Measurements from ENCODE around the gene MRPS26. TPM values are rescaled to one million over a fixed set of nuclear protein-coding genes. Genes with fewer than 3 reads are reported as not detected.

Gene MRPS26
- total RNA-seq, 1 experiment from 2014 or later: 95.0 TPM

DNA sequence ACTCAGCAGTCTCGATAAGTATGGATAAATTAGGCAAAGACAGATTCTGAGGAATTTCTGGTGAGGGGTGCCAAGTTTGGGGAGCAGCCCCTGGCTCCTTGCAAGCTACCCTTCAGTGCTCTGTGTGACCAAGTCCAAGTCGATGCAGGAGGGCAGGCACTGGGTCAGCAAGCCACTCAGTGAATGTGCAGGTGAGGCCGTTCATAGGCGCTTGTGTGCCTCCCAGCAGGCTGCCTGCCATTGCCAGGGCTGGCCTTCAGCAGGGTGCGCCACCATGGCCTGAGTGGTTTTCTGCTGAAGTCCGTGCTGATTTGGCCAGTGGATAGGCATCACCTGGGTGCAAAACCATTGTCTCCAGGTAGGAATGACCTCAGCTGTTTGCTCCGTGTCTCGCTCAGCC lies 5.8 kb upstream of the MRPS26 start:
- POLR2A ChIA-PET: no interaction called here
- H3K36me3 Mint-ChIP-seq (ENCODE audit: insufficient read depth, unreplicated experiment): peaks cover 28% of the 10 kb centered on the region
- H3K4me3 Mint-ChIP-seq (ENCODE audit: unreplicated experiment): no peak overlapping the region
- TF ChIP-seq, protein P1, sequence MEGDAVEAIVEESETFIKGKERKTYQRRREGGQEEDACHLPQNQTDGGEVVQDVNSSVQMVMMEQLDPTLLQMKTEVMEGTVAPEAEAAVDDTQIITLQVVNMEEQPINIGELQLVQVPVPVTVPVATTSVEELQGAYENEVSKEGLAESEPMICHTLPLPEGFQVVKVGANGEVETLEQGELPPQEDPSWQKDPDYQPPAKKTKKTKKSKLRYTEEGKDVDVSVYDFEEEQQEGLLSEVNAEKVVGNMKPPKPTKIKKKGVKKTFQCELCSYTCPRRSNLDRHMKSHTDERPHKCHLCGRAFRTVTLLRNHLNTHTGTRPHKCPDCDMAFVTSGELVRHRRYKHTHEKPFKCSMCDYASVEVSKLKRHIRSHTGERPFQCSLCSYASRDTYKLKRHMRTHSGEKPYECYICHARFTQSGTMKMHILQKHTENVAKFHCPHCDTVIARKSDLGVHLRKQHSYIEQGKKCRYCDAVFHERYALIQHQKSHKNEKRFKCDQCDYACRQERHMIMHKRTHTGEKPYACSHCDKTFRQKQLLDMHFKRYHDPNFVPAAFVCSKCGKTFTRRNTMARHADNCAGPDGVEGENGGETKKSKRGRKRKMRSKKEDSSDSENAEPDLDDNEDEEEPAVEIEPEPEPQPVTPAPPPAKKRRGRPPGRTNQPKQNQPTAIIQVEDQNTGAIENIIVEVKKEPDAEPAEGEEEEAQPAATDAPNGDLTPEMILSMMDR (IDR thresholded peaks at IDR 0.05; ENCODE audit: insufficient read depth in 1 of 2, low read depth in 1 of 2, low read length in 1 of 2, severe bottlenecking in 1 of 2, unreplicated experiment in 1 of 2): no peak
- no peak overlapping the region for H3K27ac Mint-ChIP-seq (ENCODE audit: unreplicated experiment)
- H3K4me1 Mint-ChIP-seq (ENCODE audit: low read depth, unreplicated experiment): peaks cover 9% of the 10 kb centered on the region
- Histone ChIP-seq H3K27me3 (replicated peaks; ENCODE audit: control insufficient read depth, insufficient read depth, low read length) (no peaks in the 10 kb centered on the region), H3K4me3 (ENCODE audit: low read depth, low read length) (no peak overlapping the region), H3K36me3 (ENCODE audit: control insufficient read depth, insufficient read depth, low read length) (peaks cover 4% of the 10 kb centered on the region), H3K9me3 (no peaks in the 10 kb centered on the region), H3K4me1 (peaks cover 4% of the 10 kb centered on the region; the same call in 1 of the 2 replicates)
- CTCF ChIA-PET: no interaction called here
- H3K9me3 Mint-ChIP-seq (ENCODE audit: unreplicated experiment): no peaks in the 10 kb centered on the region
- BruUV-seq (replicated peaks): no TSS peak
- intact Hi-C loops (cut with micrococcal nuclease; ENCODE audit: unreplicated experiment): no loop called here
- no peak for DNase-seq
- H3K27me3 Mint-ChIP-seq (ENCODE audit: insufficient read depth, unreplicated experiment): no peaks in the 10 kb centered on the region

DNA sequence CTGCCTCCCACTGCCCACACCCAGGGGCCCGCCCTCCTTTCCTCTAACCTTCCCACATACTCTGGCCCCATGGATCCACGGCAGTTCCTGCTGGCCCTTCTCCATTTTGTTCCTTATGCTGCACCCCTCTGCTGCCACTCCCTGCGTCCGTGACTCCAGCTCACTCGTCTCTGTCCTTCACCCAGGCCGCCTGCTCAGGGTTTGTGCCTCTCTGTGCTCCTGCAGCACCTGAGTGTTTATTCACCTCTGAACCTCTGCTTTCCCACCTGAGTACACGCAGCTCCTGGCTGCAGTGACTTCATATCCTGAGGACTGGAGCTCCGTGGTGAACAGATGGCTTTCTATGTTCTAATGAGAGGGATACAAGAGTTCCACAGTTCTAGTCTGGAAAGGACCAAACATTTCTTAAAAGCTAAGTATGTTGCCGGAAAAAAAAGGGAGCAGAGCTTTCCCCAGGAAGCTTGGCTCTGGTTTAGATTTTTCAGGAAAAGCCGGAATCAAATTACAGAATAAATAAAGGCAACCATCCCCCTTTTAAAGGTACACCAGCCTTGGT lies 3.9 kb upstream of the MRPS26 start:
- Mint-ChIP-seq H3K27me3 (ENCODE audit: insufficient read depth, unreplicated experiment) (no peaks in the 10 kb centered on the region), H3K9me3 (ENCODE audit: unreplicated experiment) (no peaks in the 10 kb centered on the region), H3K36me3 (ENCODE audit: insufficient read depth, unreplicated experiment) (peaks cover 46% of the 10 kb centered on the region), H3K4me3 (ENCODE audit: unreplicated experiment) (no peak overlapping the region), H3K4me1 (ENCODE audit: low read depth, unreplicated experiment) (peaks cover 15% of the 10 kb centered on the region), H3K27ac (ENCODE audit: unreplicated experiment) (peak overlapping the region; percentile 33)
- TF ChIP-seq, protein P1 (IDR thresholded peaks at IDR 0.05; ENCODE audit: insufficient read depth in 1 of 2, low read depth in 1 of 2, low read length in 1 of 2, severe bottlenecking in 1 of 2, unreplicated experiment in 1 of 2): no peak
- no peaks in the 10 kb centered on the region for H3K9me3 ChIP-seq
- DNase-seq: no peak
- peaks cover 1% of the 10 kb centered on the region for H3K36me3 ChIP-seq (ENCODE audit: control insufficient read depth, insufficient read depth, low read length)
- intact Hi-C loops (cut with micrococcal nuclease; ENCODE audit: unreplicated experiment): no loop called here
- H3K4me1 ChIP-seq: peaks cover 6% of the 10 kb centered on the region
- no peak overlapping the region for H3K4me3 ChIP-seq (ENCODE audit: low read depth, low read length)
- CTCF ChIA-PET: interaction anchor here (0.9 kb wide), 1 partner anchor 12 kb away, joined by 8 read pairs; no protein-coding TSS in a partner anchor
- no TSS peak for BruUV-seq (replicated peaks)
- POLR2A ChIA-PET: no interaction called here
- H3K27me3 ChIP-seq (replicated peaks; ENCODE audit: control insufficient read depth, insufficient read depth, low read length): no peaks in the 10 kb centered on the region

DNA sequence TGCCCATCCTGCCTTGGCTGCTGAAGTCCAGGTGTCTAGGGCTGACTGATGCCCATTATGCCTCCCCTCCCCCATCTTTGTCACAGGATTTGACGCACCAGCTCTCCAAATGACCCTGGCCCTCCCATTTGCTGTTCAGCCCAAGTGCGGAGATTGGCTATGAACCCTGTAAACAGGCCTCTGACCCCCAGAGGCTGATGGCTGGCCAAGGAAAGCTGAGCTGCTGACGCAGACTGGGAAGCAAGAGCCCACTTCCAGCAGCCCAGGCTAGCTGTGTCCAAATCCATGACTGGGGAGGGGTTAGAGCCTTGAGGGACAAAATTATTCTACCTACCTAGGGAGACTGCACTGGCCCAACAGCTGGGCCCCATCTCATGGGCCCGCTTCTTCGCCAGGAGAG lies 3.2 kb upstream of the MRPS26 start:
- H3K9me3 Mint-ChIP-seq (ENCODE audit: unreplicated experiment): no peaks in the 10 kb centered on the region
- Histone ChIP-seq H3K4me1 (peaks cover 13% of the 10 kb centered on the region), H3K4me3 (ENCODE audit: low read depth, low read length) (no peak overlapping the region), H3K9me3 (no peaks in the 10 kb centered on the region), H3K27me3 (replicated peaks; ENCODE audit: control insufficient read depth, insufficient read depth, low read length) (no peaks in the 10 kb centered on the region), H3K36me3 (ENCODE audit: control insufficient read depth, insufficient read depth, low read length) (peaks cover 3% of the 10 kb centered on the region)
- ChIA-PET CTCF (interaction anchor here (0.9 kb wide), 1 partner anchor 11 kb away, joined by 8 read pairs; no protein-coding TSS in a partner anchor), POLR2A (no interaction called here)
- DNase-seq: no peak
- H3K36me3 Mint-ChIP-seq (ENCODE audit: insufficient read depth, unreplicated experiment): peaks cover 53% of the 10 kb centered on the region
- no peak overlapping the region for H3K27ac Mint-ChIP-seq (ENCODE audit: unreplicated experiment)
- TF ChIP-seq, protein P1 (IDR thresholded peaks at IDR 0.05; ENCODE audit: insufficient read depth in 1 of 2, low read depth in 1 of 2, low read length in 1 of 2, severe bottlenecking in 1 of 2, unreplicated experiment in 1 of 2): no peak
- peaks cover 17% of the 10 kb centered on the region for H3K4me1 Mint-ChIP-seq (ENCODE audit: low read depth, unreplicated experiment)
- intact Hi-C loops (cut with micrococcal nuclease; ENCODE audit: unreplicated experiment): no loop called here
- no TSS peak for BruUV-seq (replicated peaks)
- H3K4me3 Mint-ChIP-seq (ENCODE audit: unreplicated experiment): no peak overlapping the region
- H3K27me3 Mint-ChIP-seq (ENCODE audit: insufficient read depth, unreplicated experiment): no peaks in the 10 kb centered on the region
